Erythroblast (primary cell): Measurements from ENCODE around the gene MIEF1.

Source experiments
- GATA1 ChIP-seq: IDR thresholded peaks from 2 replicates; pipeline ENCODE4 v1.6.1; 2011; ENCODE audit warnings: low read depth, mild to moderate bottlenecking, control low read depth, low read length, moderate library complexity
- POLR2A ChIP-seq: IDR thresholded peaks from 2 replicates; pipeline ENCODE4 v1.6.1; 2011; ENCODE audit warnings: mild to moderate bottlenecking, low read length

- no peak for TF ChIP-seq POLR2A
- no peak for TF ChIP-seq GATA1
Measured at GRCh38 chr22:39524753-39525657, 22.9 kb downstream of the MIEF1 start.
